Sigmoid colon (tissue), 7 donors: ENCODE measurements around the gene ZWILCH. TPM values are rescaled to one million over a fixed set of nuclear protein-coding genes. Genes with fewer than 3 reads are reported as not detected.

Source experiments
- DNase-seq: peaks from one replicate; pipeline ENCODE4 v3.0.0-alpha.2; 2019
- H3K27ac ChIP-seq, 4 donors: fragments of 200-600 bp; sonication (generic); one replicate each; pipeline ENCODE4 v1.5.1; 2016 to 2019; ENCODE audit warnings: mild to moderate bottlenecking in 1 of 4
- H3K27me3 ChIP-seq, 3 donors: fragments of 200-600 bp; sonication (generic); one replicate each; pipeline ENCODE4 v1.5.1; 2019; ENCODE audit warnings: mild to moderate bottlenecking in 1 of 3
- H3K36me3 ChIP-seq, 4 donors: fragments of 200-600 bp; sonication (generic); one replicate each; pipeline ENCODE4 v1.5.1; 2016 to 2019
- H3K4me1 ChIP-seq, 4 donors: fragments of 200-600 bp; sonication (generic); one replicate each; pipeline ENCODE4 v1.5.1; 2017 to 2019
- H3K4me3 ChIP-seq, 4 donors: fragments of 200-600 bp; sonication (generic); one replicate each; pipeline ENCODE4 v1.5.1; 2017 to 2019; ENCODE audit warnings: mild to moderate bottlenecking in 2 of 4, moderate library complexity in 1 of 4
- H3K9me3 ChIP-seq, 4 donors: fragments of 200-600 bp in 3 of 4; sonication (generic) in 3 of 4; one replicate each; pipeline versions ENCODE4 v1.5.1 to v1.6.1; 2013 to 2019
- EP300 ChIP-seq, 4 donors: sonication (generic); formaldehyde crosslinking; IDR thresholded peaks; one replicate each; pipeline ENCODE4 v1.6.1; 2017; ENCODE audit warnings: antibody characterized with exemption in 4 of 4
- POLR2A ChIP-seq, 2 donors: fragments of 450-650 bp; IDR thresholded peaks; one replicate each; pipeline ENCODE4 v1.6.1; 2016; ENCODE audit warnings: antibody characterized with exemption in 2 of 2, mild to moderate bottlenecking in 2 of 2, moderate library complexity in 2 of 2
- POLR2AphosphoS5 ChIP-seq, 4 donors: sonication (generic); formaldehyde crosslinking; IDR thresholded peaks; one replicate each; pipeline ENCODE4 v1.6.1; 2017; ENCODE audit warnings: antibody characterized with exemption in 4 of 4
- WGBS, 2 donors: extraction: QIAGEN DNeasy Blood & Tissue Kit; methylation state at CpG; one replicate each; pipeline ENCODE4 v1.1.7; 2013; 5-methylcytosine and 5-hydroxymethylcytosine counted together
- intact Hi-C: fragments of 100-400 bp; cut with DNase I; formaldehyde crosslinking; loops from one replicate; pipeline ENCODE4 v1.15.1; 2023
- polyA plus RNA-seq, 3 donors: library from polyadenylated mRNA; stranded (reverse); fragments of 200-250 nt; gene quantifications; one replicate each; pipeline ENCODE4 v1.2.3, GENCODE V29; 2013
- total RNA-seq, 4 donors: library from RNA; depleted of rRNA; stranded (reverse); fragments of >200 nt; gene quantifications; one replicate each; pipeline ENCODE4 v1.1.0, GENCODE V29; 2016
- TF ChIP-seq, protein P1 (sequence below), 4 experiments: fragments of 450-650 bp in 3 of 4; fragments of 200-600 bp in 1 of 4; IDR thresholded peaks; one replicate each; pipeline ENCODE4 v1.5.1; 2016 to 2019; ENCODE audit warnings: antibody characterized with exemption in 4 of 4, mild to moderate bottlenecking in 3 of 4, moderate library complexity in 2 of 4
- donor health status: healthy with polysubstance abuse.
- donor health status: Bipolar disorder and iron deficiency.
- donor health status: healthy.

The ZWILCH gene
- total and polyA plus RNA-seq, 7 donors = 3.1 to 9.3 (median 5.8) TPM

DNA sequence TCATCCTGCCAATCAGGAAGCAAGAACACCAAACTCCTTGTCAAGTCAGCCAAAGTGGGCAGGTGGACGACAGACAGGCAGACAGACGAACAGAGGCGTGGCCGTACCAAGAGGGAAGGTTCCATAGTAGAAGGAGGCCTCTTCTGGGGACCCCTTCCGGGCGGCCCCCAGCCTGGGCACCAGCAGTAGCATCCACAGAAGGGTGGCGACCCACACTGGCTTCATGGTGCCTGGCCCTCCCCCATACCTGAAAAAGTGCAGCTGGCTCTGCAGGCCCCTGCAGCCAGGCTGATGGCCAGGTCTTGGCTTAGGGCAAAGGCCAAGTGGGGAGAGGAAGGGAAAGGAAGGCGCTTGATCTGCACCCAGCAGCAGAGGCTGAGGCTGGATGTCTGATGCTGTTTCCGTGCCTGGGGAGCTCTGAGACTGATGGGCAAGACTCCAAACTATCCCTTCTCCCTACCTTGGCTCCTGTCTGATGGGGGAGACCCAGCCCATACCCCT, 60.1 kb downstream of the ZWILCH start:
- H3K27me3 ChIP-seq = no peaks in the 10 kb centered on the region
- intact Hi-C loops = no loop called here
- TF ChIP-seq POLR2A (IDR thresholded peaks at IDR 0.05) (no peak), POLR2AphosphoS5 (IDR thresholded peaks at IDR 0.05) (no peak), EP300 (IDR thresholded peaks at IDR 0.05) (no peak)
- TF ChIP-seq, protein P1, sequence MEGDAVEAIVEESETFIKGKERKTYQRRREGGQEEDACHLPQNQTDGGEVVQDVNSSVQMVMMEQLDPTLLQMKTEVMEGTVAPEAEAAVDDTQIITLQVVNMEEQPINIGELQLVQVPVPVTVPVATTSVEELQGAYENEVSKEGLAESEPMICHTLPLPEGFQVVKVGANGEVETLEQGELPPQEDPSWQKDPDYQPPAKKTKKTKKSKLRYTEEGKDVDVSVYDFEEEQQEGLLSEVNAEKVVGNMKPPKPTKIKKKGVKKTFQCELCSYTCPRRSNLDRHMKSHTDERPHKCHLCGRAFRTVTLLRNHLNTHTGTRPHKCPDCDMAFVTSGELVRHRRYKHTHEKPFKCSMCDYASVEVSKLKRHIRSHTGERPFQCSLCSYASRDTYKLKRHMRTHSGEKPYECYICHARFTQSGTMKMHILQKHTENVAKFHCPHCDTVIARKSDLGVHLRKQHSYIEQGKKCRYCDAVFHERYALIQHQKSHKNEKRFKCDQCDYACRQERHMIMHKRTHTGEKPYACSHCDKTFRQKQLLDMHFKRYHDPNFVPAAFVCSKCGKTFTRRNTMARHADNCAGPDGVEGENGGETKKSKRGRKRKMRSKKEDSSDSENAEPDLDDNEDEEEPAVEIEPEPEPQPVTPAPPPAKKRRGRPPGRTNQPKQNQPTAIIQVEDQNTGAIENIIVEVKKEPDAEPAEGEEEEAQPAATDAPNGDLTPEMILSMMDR (IDR thresholded peaks at IDR 0.05) = no peak
- no peaks in the 10 kb centered on the region for H3K36me3 ChIP-seq
- 71 to 83% methylated on average over 9 of the region's 9 CpGs for WGBS, 2 donors
- no peak overlapping the region for H3K4me3 ChIP-seq
- DNase-seq = no peak
- peaks cover 0 to 4% (median 0%) of the 10 kb centered on the region in 4 donors for H3K4me1 ChIP-seq
- no peaks in the 10 kb centered on the region for H3K9me3 ChIP-seq
- no peak overlapping the region for H3K27ac ChIP-seq

DNA sequence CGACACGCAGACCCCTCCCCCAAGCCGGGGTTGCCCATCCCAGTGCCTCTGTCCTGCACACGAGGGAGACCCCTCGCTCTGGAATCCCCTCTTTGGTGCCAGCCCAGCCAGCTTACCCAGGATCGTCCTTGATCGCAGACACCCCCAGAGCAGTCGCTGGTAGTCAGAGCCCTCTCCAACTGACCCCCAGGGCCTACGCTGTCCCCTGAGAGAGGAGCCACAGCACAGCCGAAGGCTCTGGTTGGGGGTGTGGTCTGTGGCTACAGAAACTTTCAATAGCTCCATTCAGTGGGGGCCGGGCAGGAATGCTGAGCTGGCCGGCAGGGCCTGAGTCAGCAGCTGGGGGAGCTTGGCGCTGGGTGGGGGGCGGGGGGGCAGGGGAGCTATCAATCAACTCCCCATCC, 60.6 kb downstream of the ZWILCH start, which contains the start of gene LCTL:
Gene LCTL, minus strand, starts transcription at position 258 of the 404 bp plus-strand sequence. CDS start 633 bp downstream, outside the sequence.
- Histone ChIP-seq H3K9me3 (no peaks in the 10 kb centered on the region), H3K36me3 (no peaks in the 10 kb centered on the region), H3K4me3 (no peak within 1 kb of the TSS), H3K27ac (no peak within 1 kb of the TSS), H3K4me1 (peaks cover 0 to 4% (median 0%) of the 10 kb centered on the region in 4 donors), H3K27me3 (no peaks in the 10 kb centered on the region)
- TF ChIP-seq POLR2AphosphoS5 (IDR thresholded peaks at IDR 0.05) = no peak
- TF ChIP-seq, protein P1 (IDR thresholded peaks at IDR 0.05) = no peak
- intact Hi-C loops = no loop called here
- 70 to 84% methylated on average over 14 of the region's 14 CpGs for WGBS, 2 donors
- DNase-seq = no peak

DNA sequence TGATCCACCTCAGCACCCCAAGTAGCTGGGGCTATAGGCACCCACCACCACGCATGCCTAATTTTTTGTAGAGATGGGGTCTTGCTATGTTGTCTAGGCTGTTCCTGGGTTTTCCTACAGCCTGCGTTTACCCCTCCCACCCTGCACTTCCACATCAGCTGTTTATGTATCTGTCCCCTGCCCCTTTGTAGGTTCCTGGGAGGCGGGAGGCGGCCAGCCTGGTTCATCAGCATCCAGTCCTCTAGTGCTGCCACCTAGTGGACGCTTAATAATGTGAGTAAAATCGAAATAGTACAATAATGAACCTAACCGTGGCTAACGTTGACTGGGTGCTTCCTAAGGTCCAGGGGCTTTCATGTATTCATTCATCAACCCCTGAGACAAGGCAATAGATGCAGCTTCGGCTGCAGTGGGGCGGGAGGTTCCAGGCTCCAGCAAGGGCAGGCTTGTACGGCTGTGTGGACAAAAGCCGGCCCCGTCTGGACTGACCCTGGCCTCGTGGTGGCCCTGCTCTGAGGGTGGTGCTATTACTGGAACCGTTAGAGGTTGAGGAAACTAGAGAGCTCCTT, 61.9 kb downstream of the ZWILCH start:
- Histone ChIP-seq H3K9me3 (no peaks in the 10 kb centered on the region), H3K27me3 (no peaks in the 10 kb centered on the region), H3K4me3 (no peak overlapping the region), H3K4me1 (peaks cover 0 to 4% (median 0%) of the 10 kb centered on the region in 4 donors), H3K27ac (no peak overlapping the region), H3K36me3 (no peaks in the 10 kb centered on the region)
- 30 to 39% methylated on average over 15 of the region's 15 CpGs for WGBS, 2 donors
- no peak for DNase-seq
- TF ChIP-seq POLR2AphosphoS5 (IDR thresholded peaks at IDR 0.05) (no peak), EP300 (IDR thresholded peaks at IDR 0.05) (no peak)
- TF ChIP-seq, protein P1 (IDR thresholded peaks at IDR 0.05) = peak; percentile 8 to 49 (median 37)
- intact Hi-C loops = no loop called here

GRCh38 chr15:66567897-66568296, 62.8 kb downstream of the ZWILCH start:
- TF ChIP-seq POLR2A (IDR thresholded peaks at IDR 0.05) = no peak
- no peak for TF ChIP-seq EP300 (IDR thresholded peaks at IDR 0.05)
- TF ChIP-seq, protein P1 (IDR thresholded peaks at IDR 0.05) = no peak
- no peak for TF ChIP-seq POLR2AphosphoS5 (IDR thresholded peaks at IDR 0.05)
- DNase-seq = no peak
- Histone ChIP-seq H3K9me3 (no peaks in the 10 kb centered on the region), H3K36me3 (no peaks in the 10 kb centered on the region), H3K4me3 (no peak overlapping the region), H3K27me3 (no peaks in the 10 kb centered on the region), H3K27ac (no peak overlapping the region), H3K4me1 (peaks cover 0 to 4% (median 0%) of the 10 kb centered on the region in 4 donors)
- intact Hi-C loops = no loop called here
- 91 to 94% methylated on average over 7 of the region's 7 CpGs for WGBS, 2 donors
